Measurements from ENCODE around the gene HTR4.

The HTR4 gene

GRCh38 chr5:148433826-148434225, 220.5 kb downstream of the HTR4 start:
- Histone ChIP-seq H2BK15ac (ENCODE audit: low read depth, poor library complexity, severe bottlenecking) (no peak overlapping the region), H2AK5ac (ENCODE audit: low read length, severe bottlenecking) (no peak overlapping the region), H3K4ac (ENCODE audit: low read depth in 1 of 2, low read length in 2 of 2) (no peak overlapping the region), H3K9me3 (ENCODE audit: control insufficient read depth, low read length) (no peaks in the 10 kb centered on the region), H4K8ac (ENCODE audit: low read length) (no peak overlapping the region), H3K27ac (ENCODE audit: low read length, poor library complexity, severe bottlenecking) (no peak overlapping the region), H3K18ac (ENCODE audit: low read depth in 1 of 2, low read length in 2 of 2) (no peak overlapping the region), H3K36me3 (ENCODE audit: control insufficient read depth in 1 of 2, insufficient read depth in 2 of 2, low read depth in 1 of 2, low read length in 2 of 2) (peaks cover 3 to 78% of the 10 kb centered on the region in 2 experiments), H2BK120ac (ENCODE audit: low read depth, low read length) (no peak overlapping the region), H3K14ac (ENCODE audit: low read length in 2 of 2) (no peak overlapping the region), H3K9ac (ENCODE audit: low read length) (no peak overlapping the region), H3K79me1 (replicated peaks; ENCODE audit: low read length, poor library complexity, severe bottlenecking) (peaks cover 12% of the 10 kb centered on the region), H2BK12ac (ENCODE audit: low read length in 2 of 2) (no peak overlapping the region), H3K27me3 (ENCODE audit: control insufficient read depth in 1 of 2, insufficient read depth in 1 of 2, low read length in 2 of 2) (no peaks in the 10 kb centered on the region), H3K4me2 (ENCODE audit: low read length, poor library complexity, severe bottlenecking) (no peak overlapping the region), H3K4me1 (ENCODE audit: control insufficient read depth, insufficient read depth, low read depth, low read length) (no peaks in the 10 kb centered on the region), H2BK5ac (ENCODE audit: low read depth, low read length, poor library complexity, severe bottlenecking) (no peak overlapping the region), H3K23ac (ENCODE audit: low read length in 2 of 2) (no peak overlapping the region), H3K4me3 (ENCODE audit: insufficient read depth in 1 of 2, low read depth in 1 of 2, low read length in 2 of 2) (no peak overlapping the region), H4K91ac (ENCODE audit: low read length) (no peak overlapping the region), H2AFZ (ENCODE audit: low read depth, low read length) (no peak overlapping the region)
- WGBS = no CpG with 5 or more reads among the region's 3 CpGs
- DNase-seq = no peak
